UCSD-AML1 (cell line): ENCODE measurements around the gene HSPH1.

Source experiments
- DNase-seq: peaks from one replicate; lab custom pipeline; 2025; ENCODE audit not compliant: unreplicated experiment; lab: John Stamatoyannopoulos, UW

The HSPH1 gene

GRCh38 chr13:31133621-31134020 lies 28.1 kb downstream of the HSPH1 start:
- no peak for DNase-seq

- no peak for DNase-seq
Measured at GRCh38 chr13:31131470-31131961, 30.2 kb downstream of the HSPH1 start.

GRCh38 chr13:31129419-31129818 lies 32.3 kb downstream of the HSPH1 start:
- no peak for DNase-seq

GRCh38 chr13:31124204-31124603 lies 37.5 kb downstream of the HSPH1 start:
- DNase-seq = no peak

- no peak for DNase-seq
Measured at GRCh38 chr13:31122544-31123260, 39.0 kb downstream of the HSPH1 start.

- no peak for DNase-seq
Measured at GRCh38 chr13:31122143-31122542, 39.6 kb downstream of the HSPH1 start.

GRCh38 chr13:31121379-31122140 lies 40.1 kb downstream of the HSPH1 start:
- no peak for DNase-seq

GRCh38 chr13:31119966-31120700 lies 41.6 kb downstream of the HSPH1 start:
- no peak for DNase-seq

GRCh38 chr13:31119526-31119925 lies 42.2 kb downstream of the HSPH1 start:
- no peak for DNase-seq

- DNase-seq = no peak
Measured at GRCh38 chr13:31116224-31116623, 45.5 kb downstream of the HSPH1 start.

GRCh38 chr13:31115616-31116015 lies 46.1 kb downstream of the HSPH1 start:
- no peak for DNase-seq

- no peak for DNase-seq
Measured at GRCh38 chr13:31114641-31115040, 47.1 kb downstream of the HSPH1 start.

- no peak for DNase-seq
Measured at GRCh38 chr13:31111136-31111535, 50.6 kb downstream of the HSPH1 start.

- DNase-seq = no peak
Measured at GRCh38 chr13:31110617-31111016, 51.1 kb downstream of the HSPH1 start.

GRCh38 chr13:31110169-31110568 lies 51.5 kb downstream of the HSPH1 start:
- no peak for DNase-seq

- no peak for DNase-seq
Measured at GRCh38 chr13:31107109-31107508, 54.6 kb downstream of the HSPH1 start.

GRCh38 chr13:31105856-31106255 lies 55.8 kb downstream of the HSPH1 start:
- DNase-seq = no peak

- DNase-seq = no peak
Measured at GRCh38 chr13:31105020-31105795, 56.5 kb downstream of the HSPH1 start.

GRCh38 chr13:31102905-31103304 lies 58.8 kb downstream of the HSPH1 start:
- no peak for DNase-seq

GRCh38 chr13:31101472-31102170 lies 60.1 kb downstream of the HSPH1 start:
- no peak for DNase-seq
